K562 (cell line): ENCODE measurements around the gene EIF4E.

ENCODE experiments used
- JUNB ChIP-seq: fragments of 450-650 bp; formaldehyde crosslinking; conservative IDR thresholded peaks from 2 replicates; pipeline ENCODE4 v1.4.0; 2020; ENCODE audit warnings: mild to moderate bottlenecking
- RAD51 ChIP-seq: fragments of 450-650 bp; IDR thresholded peaks from 2 replicates; pipeline ENCODE4 v1.7.1; 2016; ENCODE audit warnings: low read depth, mild to moderate bottlenecking, borderline replicate concordance
- RB1 ChIP-seq: fragments of 450-650 bp; IDR thresholded peaks from 2 replicates; pipeline ENCODE4 v1.6.1; 2017; ENCODE audit warnings: low read depth, mild to moderate bottlenecking

GRCh38 chr4:98939892-98940298 lies 11.0 kb upstream of the EIF4E start:
- TF ChIP-seq RAD51 (no peak), JUNB (CRISPR knock-in tag) (no peak), RB1 (no peak)
